Measurements from ENCODE around the gene WDR45B. TPM values are rescaled to one million over a fixed set of nuclear protein-coding genes. Genes with fewer than 3 reads are reported as not detected.

WDR45B gene
- total RNA-seq, 1 donor from 2014 or later: 40.7 TPM

- Histone ChIP-seq H3K4me1 (ENCODE audit: control insufficient read depth in 3 of 3, insufficient read depth in 3 of 3, low read length in 3 of 3) (peaks cover 12 to 16% (median 12%) of the 10 kb centered on the region in 3 donors), H3K9ac (ENCODE audit: low read depth in 1 of 3, low read length in 3 of 3) (no peak overlapping the region), H3K27me3 (ENCODE audit: control insufficient read depth in 3 of 3, insufficient read depth in 3 of 3, low read length in 3 of 3) (no peaks in the 10 kb centered on the region), H3K27ac (ENCODE audit: low read depth, low read length) (no peak overlapping the region), H3K4me3 (ENCODE audit: low read length in 3 of 3) (no peak overlapping the region), H3K9me3 (ENCODE audit: control insufficient read depth in 3 of 3, low read length in 3 of 3) (no peaks in the 10 kb centered on the region), H3K36me3 (ENCODE audit: control insufficient read depth in 3 of 3, insufficient read depth in 3 of 3, low read length in 3 of 3) (peaks cover 34 to 43% (median 41%) of the 10 kb centered on the region in 3 donors)
These were observed 43.7 kb downstream of the WDR45B start for GRCh38 chr17:82604532-82604931.

GRCh38 chr17:82603981-82604448 is 44.2 kb downstream of the WDR45B start:
- H3K27me3 ChIP-seq (ENCODE audit: control insufficient read depth in 3 of 3, insufficient read depth in 3 of 3, low read length in 3 of 3): no peaks in the 10 kb centered on the region
- peaks cover 30 to 43% (median 40%) of the 10 kb centered on the region in 3 donors for H3K36me3 ChIP-seq (ENCODE audit: control insufficient read depth in 3 of 3, insufficient read depth in 3 of 3, low read length in 3 of 3)
- H3K4me1 ChIP-seq (ENCODE audit: control insufficient read depth in 3 of 3, insufficient read depth in 3 of 3, low read length in 3 of 3): peaks cover 12 to 16% (median 12%) of the 10 kb centered on the region in 3 donors
- H3K27ac ChIP-seq (ENCODE audit: low read depth, low read length): no peak overlapping the region
- H3K9ac ChIP-seq (ENCODE audit: low read depth in 1 of 3, low read length in 3 of 3): peak overlapping the region in 1 of 3 donors; percentile 41
- no peaks in the 10 kb centered on the region for H3K9me3 ChIP-seq (ENCODE audit: control insufficient read depth in 3 of 3, low read length in 3 of 3)
- peak overlapping the region in 1 of 3 donors; percentile 31 for H3K4me3 ChIP-seq (ENCODE audit: low read length in 3 of 3)

GRCh38 chr17:82602986-82603710 is 45.1 kb downstream of the WDR45B start:
- H3K27ac ChIP-seq (ENCODE audit: low read depth, low read length): no peak overlapping the region
- no peaks in the 10 kb centered on the region for H3K27me3 ChIP-seq (ENCODE audit: control insufficient read depth in 3 of 3, insufficient read depth in 3 of 3, low read length in 3 of 3)
- peaks cover 34 to 47% (median 43%) of the 10 kb centered on the region in 3 donors for H3K36me3 ChIP-seq (ENCODE audit: control insufficient read depth in 3 of 3, insufficient read depth in 3 of 3, low read length in 3 of 3)
- H3K9me3 ChIP-seq (ENCODE audit: control insufficient read depth in 3 of 3, low read length in 3 of 3): no peaks in the 10 kb centered on the region
- H3K9ac ChIP-seq (ENCODE audit: low read depth in 1 of 3, low read length in 3 of 3): no peak overlapping the region
- H3K4me3 ChIP-seq (ENCODE audit: low read length in 3 of 3): no peak overlapping the region
- H3K4me1 ChIP-seq (ENCODE audit: control insufficient read depth in 3 of 3, insufficient read depth in 3 of 3, low read length in 3 of 3): peaks cover 12 to 21% (median 12%) of the 10 kb centered on the region in 3 donors

GRCh38 chr17:82602487-82602886 is 45.8 kb downstream of the WDR45B start:
- peaks cover 35 to 47% (median 43%) of the 10 kb centered on the region in 3 donors for H3K36me3 ChIP-seq (ENCODE audit: control insufficient read depth in 3 of 3, insufficient read depth in 3 of 3, low read length in 3 of 3)
- H3K4me3 ChIP-seq (ENCODE audit: low read length in 3 of 3): no peak overlapping the region
- H3K27ac ChIP-seq (ENCODE audit: low read depth, low read length): no peak overlapping the region
- no peak overlapping the region for H3K9ac ChIP-seq (ENCODE audit: low read depth in 1 of 3, low read length in 3 of 3)
- H3K4me1 ChIP-seq (ENCODE audit: control insufficient read depth in 3 of 3, insufficient read depth in 3 of 3, low read length in 3 of 3): peaks cover 12 to 21% (median 12%) of the 10 kb centered on the region in 3 donors
- no peaks in the 10 kb centered on the region for H3K9me3 ChIP-seq (ENCODE audit: control insufficient read depth in 3 of 3, low read length in 3 of 3)
- H3K27me3 ChIP-seq (ENCODE audit: control insufficient read depth in 3 of 3, insufficient read depth in 3 of 3, low read length in 3 of 3): no peaks in the 10 kb centered on the region

- no peaks in the 10 kb centered on the region for H3K9me3 ChIP-seq (ENCODE audit: control insufficient read depth in 3 of 3, low read length in 3 of 3)
- H3K27ac ChIP-seq (ENCODE audit: low read depth, low read length): no peak overlapping the region
- peaks cover 43 to 54% (median 50%) of the 10 kb centered on the region in 3 donors for H3K36me3 ChIP-seq (ENCODE audit: control insufficient read depth in 3 of 3, insufficient read depth in 3 of 3, low read length in 3 of 3)
- peaks cover 12 to 21% (median 12%) of the 10 kb centered on the region in 3 donors for H3K4me1 ChIP-seq (ENCODE audit: control insufficient read depth in 3 of 3, insufficient read depth in 3 of 3, low read length in 3 of 3)
- H3K27me3 ChIP-seq (ENCODE audit: control insufficient read depth in 3 of 3, insufficient read depth in 3 of 3, low read length in 3 of 3): no peaks in the 10 kb centered on the region
- H3K9ac ChIP-seq (ENCODE audit: low read depth in 1 of 3, low read length in 3 of 3): no peak overlapping the region
- H3K4me3 ChIP-seq (ENCODE audit: low read length in 3 of 3): no peak overlapping the region
These were observed 46.7 kb downstream of the WDR45B start for GRCh38 chr17:82601447-82602000.

- peaks cover 41 to 56% (median 49%) of the 10 kb centered on the region in 3 donors for H3K36me3 ChIP-seq (ENCODE audit: control insufficient read depth in 3 of 3, insufficient read depth in 3 of 3, low read length in 3 of 3)
These were observed 47.4 kb downstream of the WDR45B start for GRCh38 chr17:82600731-82601446.

GRCh38 chr17:82599674-82600661 is 48.3 kb downstream of the WDR45B start:
- H3K27me3 ChIP-seq (ENCODE audit: control insufficient read depth in 3 of 3, insufficient read depth in 3 of 3, low read length in 3 of 3): no peaks in the 10 kb centered on the region
- no peaks in the 10 kb centered on the region for H3K9me3 ChIP-seq (ENCODE audit: control insufficient read depth in 3 of 3, low read length in 3 of 3)
- H3K27ac ChIP-seq (ENCODE audit: low read depth, low read length): no peak overlapping the region
- no peak overlapping the region for H3K9ac ChIP-seq (ENCODE audit: low read depth in 1 of 3, low read length in 3 of 3)
- H3K4me1 ChIP-seq (ENCODE audit: control insufficient read depth in 3 of 3, insufficient read depth in 3 of 3, low read length in 3 of 3): peaks cover 12 to 21% (median 12%) of the 10 kb centered on the region in 3 donors
- peaks cover 38 to 54% (median 54%) of the 10 kb centered on the region in 3 donors for H3K36me3 ChIP-seq (ENCODE audit: control insufficient read depth in 3 of 3, insufficient read depth in 3 of 3, low read length in 3 of 3)
- no peak overlapping the region for H3K4me3 ChIP-seq (ENCODE audit: low read length in 3 of 3)

More at GRCh38 chr17:82600731-82601446, 47.4 kb downstream of the WDR45B start:
- H3K9ac ChIP-seq (ENCODE audit: low read depth in 1 of 3, low read length in 3 of 3): no peak overlapping the region
- no peak overlapping the region for H3K27ac ChIP-seq (ENCODE audit: low read depth, low read length)
- H3K9me3 ChIP-seq (ENCODE audit: control insufficient read depth in 3 of 3, low read length in 3 of 3): no peaks in the 10 kb centered on the region
- H3K4me3 ChIP-seq (ENCODE audit: low read length in 3 of 3): no peak overlapping the region
- H3K4me1 ChIP-seq (ENCODE audit: control insufficient read depth in 3 of 3, insufficient read depth in 3 of 3, low read length in 3 of 3): peaks cover 12 to 21% (median 12%) of the 10 kb centered on the region in 3 donors
- H3K27me3 ChIP-seq (ENCODE audit: control insufficient read depth in 3 of 3, insufficient read depth in 3 of 3, low read length in 3 of 3): no peaks in the 10 kb centered on the region

- Histone ChIP-seq H3K9me3 (ENCODE audit: control insufficient read depth in 3 of 3, low read length in 3 of 3) (no peaks in the 10 kb centered on the region), H3K36me3 (ENCODE audit: control insufficient read depth in 3 of 3, insufficient read depth in 3 of 3, low read length in 3 of 3) (peaks cover 30 to 48% (median 44%) of the 10 kb centered on the region in 3 donors), H3K9ac (ENCODE audit: low read depth in 1 of 3, low read length in 3 of 3) (no peak overlapping the region), H3K27ac (ENCODE audit: low read depth, low read length) (peak overlapping the region; percentile 42), H3K27me3 (ENCODE audit: control insufficient read depth in 3 of 3, insufficient read depth in 3 of 3, low read length in 3 of 3) (no peaks in the 10 kb centered on the region), H3K4me3 (ENCODE audit: low read length in 3 of 3) (no peak overlapping the region), H3K4me1 (ENCODE audit: control insufficient read depth in 3 of 3, insufficient read depth in 3 of 3, low read length in 3 of 3) (peaks cover 13 to 22% (median 17%) of the 10 kb centered on the region in 3 donors)
These were observed 49.8 kb downstream of the WDR45B start for GRCh38 chr17:82598256-82599119.

All from skeletal muscle tissue (tissue), 4 donors.